PC-9 (cell line): ENCODE measurements around the gene MED16.

Source experiments
- EZH2 ChIP-seq: fragments of 200-600 bp; sonication (generic); IDR thresholded peaks from 2 replicates; pipeline ENCODE4 v1.8.0; 2017; ENCODE audit warnings: antibody characterized with exemption, low read depth
- TF ChIP-seq, protein P1 (sequence below): fragments of 200-600 bp; sonication (generic); conservative IDR thresholded peaks from 2 replicates; pipeline ENCODE4 v1.6.1; 2017; ENCODE audit warnings: mixed run types, antibody characterized with exemption, mild to moderate bottlenecking, moderate library complexity

DNA sequence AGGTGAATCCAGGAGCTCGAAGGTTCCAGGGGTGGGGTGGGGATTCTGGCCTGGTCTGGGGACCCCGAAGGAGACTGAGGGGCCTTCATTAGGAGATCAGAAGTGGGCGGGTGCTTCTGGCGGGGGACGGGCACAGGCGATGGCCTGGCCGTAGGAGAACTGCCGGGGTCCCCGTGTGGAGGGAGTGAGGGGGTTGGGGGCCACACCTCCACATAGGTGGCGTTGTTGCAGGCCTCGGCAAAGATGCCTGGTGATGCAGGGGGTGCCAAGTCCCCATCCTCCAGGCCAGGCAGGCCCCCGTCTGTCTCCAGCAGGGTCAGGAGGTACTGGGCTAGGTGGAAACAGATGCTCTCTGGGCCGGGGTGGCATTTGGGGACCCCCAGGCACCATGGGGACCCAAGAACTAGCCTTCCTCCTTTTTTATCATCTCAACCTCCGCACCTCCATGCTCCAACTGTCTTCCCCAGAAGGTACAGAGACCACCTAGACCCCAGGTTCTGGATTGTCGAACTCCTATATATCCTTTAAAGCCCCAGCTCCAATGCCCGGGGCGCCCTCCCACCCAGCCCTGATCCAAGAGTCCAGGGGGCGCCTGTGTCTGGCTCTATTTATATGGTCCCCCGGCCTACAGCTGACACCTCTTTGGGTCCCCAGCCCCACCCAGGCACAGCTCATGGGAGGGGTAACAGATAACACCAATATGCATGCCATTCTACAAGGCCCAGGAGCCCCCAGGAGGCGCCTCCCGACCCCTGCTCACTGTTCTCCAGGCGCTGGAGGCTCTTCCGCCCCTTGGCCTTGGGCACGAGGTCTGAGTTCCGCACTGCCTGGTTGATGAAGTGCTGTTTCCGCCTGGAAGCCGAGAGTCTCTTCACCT is 8.5 kb upstream of the MED16 start:
- TF ChIP-seq, protein P1, sequence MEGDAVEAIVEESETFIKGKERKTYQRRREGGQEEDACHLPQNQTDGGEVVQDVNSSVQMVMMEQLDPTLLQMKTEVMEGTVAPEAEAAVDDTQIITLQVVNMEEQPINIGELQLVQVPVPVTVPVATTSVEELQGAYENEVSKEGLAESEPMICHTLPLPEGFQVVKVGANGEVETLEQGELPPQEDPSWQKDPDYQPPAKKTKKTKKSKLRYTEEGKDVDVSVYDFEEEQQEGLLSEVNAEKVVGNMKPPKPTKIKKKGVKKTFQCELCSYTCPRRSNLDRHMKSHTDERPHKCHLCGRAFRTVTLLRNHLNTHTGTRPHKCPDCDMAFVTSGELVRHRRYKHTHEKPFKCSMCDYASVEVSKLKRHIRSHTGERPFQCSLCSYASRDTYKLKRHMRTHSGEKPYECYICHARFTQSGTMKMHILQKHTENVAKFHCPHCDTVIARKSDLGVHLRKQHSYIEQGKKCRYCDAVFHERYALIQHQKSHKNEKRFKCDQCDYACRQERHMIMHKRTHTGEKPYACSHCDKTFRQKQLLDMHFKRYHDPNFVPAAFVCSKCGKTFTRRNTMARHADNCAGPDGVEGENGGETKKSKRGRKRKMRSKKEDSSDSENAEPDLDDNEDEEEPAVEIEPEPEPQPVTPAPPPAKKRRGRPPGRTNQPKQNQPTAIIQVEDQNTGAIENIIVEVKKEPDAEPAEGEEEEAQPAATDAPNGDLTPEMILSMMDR, result no peak
- TF ChIP-seq EZH2, result no peak
